CD4-positive, alpha-beta T cell treated with Interleukin-6 at 100 ng/mL for 8 hours (primary cell): Measurements from ENCODE around the gene SIL1.
A peak's percentile ranks its signal among the peaks of the same experiment; 100 is the strongest.
"Not testable (repeated sequence)": the region's sequence is repeated elsewhere in the genome, so short reads cannot be mapped to it uniquely, and the experiment has no call there.

Source experiments
- DNase-seq: peaks from one replicate; pipeline ENCODE4 v3.0.0-alpha.2; 2020; ENCODE audit warnings: mixed read lengths, low spot score

Gene SIL1

DNA sequence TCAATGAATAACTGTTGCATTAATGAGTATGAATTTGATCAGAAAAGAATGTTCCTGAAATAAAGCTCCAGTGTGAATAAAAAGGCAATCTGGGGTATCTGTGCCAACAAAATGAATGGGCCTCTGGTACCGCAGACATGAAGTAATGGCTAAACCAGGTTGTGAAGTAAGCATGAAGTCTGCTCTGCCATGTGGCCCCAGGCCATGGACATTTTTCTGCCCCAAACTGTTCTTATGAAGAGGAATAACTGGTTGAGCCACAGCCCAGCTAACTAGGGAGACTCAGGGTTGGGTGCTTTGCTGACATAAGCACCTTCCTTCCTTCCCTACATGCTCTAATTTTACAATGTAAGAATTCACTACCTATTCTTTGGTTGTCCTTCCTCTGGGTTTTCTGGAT is 175.6 kb downstream of the SIL1 start:
- DNase-seq, result no peak

DNA sequence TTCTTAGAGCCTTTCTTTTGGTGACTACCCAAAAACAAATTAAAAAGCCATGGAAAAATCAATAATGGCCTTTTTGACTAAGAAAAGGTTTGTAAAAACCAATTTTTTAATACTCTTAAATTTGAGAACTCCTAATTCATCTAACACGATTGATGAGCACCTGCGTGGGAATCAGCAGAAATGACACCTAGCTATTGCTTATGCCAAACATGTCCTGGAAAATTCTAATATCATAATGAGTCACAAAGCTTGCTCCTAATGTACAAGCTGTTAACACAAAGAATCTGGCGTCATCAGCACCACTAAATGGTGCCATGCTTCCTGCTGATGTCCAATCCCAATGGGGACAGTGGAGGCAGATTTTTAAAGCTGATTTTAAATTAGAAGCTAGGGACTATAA is 176.8 kb downstream of the SIL1 start:
- no peak for DNase-seq

DNA sequence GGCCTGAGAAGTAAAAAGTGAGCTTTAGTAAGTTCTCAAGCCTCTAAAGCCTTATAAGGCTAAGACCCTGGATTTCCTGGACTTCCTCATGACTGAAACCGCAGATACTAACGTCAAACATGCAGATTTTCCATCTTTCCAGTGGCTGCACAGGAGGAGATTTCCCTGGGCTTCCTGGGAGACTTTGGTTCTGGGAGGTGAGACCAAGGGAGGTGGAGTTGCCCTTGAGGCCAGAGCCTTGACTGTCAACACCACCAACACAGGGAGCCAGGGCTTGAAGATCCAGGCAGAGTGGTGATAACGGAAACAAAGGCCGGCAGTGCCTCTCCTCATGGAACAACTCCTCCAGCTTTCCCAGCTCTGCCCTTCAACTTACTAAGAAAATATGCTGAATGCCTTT is 178.3 kb downstream of the SIL1 start:
- no peak for DNase-seq

DNA sequence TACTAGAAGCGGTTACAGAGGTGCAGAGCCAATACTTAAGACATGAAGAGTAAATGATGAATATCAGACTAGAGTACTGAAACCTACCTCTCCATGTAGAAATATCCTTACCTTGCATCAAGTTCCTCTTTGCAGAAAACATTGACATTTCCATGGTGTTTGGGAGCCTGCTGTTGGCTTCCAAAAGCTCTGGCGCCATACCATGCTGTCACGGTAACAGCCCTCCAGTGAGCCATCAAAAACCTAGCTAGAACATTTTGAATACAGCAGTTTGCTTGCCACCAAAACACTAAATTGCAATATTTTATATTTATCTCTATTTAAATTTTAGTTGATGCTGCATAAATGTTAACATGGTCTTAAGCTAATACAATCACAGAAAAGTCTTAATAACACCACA is 179.0 kb downstream of the SIL1 start:
- DNase-seq, result no peak

DNA sequence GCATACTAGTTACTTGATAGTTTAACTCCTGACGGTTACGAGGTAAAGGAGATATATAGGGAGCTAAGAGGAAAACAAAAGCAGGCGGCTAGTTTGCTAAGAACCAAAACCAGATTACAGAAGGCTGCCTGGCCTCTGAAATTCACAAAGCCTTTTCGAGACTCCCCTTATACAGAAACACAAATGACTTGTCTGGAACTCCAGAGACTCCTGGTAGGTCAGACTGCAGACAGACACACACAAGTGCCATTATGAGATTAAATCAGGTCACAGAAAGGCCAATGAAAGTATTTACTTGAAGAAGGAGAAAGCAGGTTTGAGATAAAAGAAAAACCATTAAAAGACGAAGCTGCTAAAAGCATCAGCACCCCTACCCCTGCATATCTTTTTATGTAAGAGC is 180.5 kb downstream of the SIL1 start:
- DNase-seq, result no peak

DNA sequence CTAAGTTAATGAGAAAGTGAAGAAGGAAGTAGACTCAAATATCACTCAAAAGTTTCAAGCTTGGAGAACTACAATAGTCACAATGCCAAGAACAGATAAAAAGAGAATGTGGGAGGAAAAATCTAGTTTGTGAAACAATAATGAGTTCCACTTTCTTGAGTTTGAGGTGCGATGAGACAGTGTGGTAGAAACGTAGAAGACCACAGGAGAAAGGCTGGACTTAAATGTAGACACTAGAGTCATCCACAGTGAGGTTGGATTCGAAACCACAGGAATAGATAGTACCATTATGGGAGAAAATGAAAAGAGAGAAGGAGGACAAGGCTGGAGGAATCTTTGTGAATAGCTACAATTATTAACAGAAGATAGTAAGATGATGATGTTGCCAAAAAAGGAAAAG is 182.0 kb downstream of the SIL1 start:
- no peak for DNase-seq

DNA sequence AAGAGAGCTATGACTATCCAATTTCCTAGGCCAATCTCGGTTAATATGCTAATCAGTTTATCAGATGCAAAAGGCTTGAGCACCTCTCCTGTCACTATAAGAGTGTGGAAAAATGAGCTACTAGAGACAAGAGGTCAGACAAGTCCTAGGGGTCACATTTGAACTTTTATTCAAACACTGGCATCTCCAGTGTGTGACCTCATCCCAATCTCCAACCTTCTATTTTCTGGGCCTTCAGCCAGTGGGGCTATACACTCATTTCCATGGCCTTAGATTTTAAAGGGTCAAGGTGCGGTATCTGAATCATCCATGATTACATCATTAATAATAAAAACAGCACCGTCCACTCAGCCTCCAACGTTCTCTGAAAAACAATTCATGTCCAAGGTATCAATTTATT is 183.4 kb downstream of the SIL1 start:
- no peak for DNase-seq

DNA sequence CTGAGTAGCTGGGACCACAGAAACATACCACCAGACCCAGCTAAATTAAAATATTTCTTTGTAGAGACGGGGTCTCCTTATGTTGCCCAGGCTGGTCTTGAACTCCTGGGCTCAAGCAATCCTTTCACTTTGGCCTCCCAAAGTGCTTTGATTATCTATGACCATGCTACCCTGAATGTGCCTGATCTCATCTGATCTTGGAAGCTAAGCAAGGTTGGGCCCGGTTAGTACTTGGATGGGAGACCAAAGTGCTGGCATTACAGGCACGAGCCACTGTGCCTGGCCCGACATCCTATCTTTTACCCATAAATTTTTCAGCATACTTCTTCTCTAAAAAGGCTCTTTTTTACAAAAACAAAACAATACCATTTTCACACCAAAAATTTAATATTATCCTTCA is 186.0 kb downstream of the SIL1 start:
- DNase-seq, result no peak

DNA sequence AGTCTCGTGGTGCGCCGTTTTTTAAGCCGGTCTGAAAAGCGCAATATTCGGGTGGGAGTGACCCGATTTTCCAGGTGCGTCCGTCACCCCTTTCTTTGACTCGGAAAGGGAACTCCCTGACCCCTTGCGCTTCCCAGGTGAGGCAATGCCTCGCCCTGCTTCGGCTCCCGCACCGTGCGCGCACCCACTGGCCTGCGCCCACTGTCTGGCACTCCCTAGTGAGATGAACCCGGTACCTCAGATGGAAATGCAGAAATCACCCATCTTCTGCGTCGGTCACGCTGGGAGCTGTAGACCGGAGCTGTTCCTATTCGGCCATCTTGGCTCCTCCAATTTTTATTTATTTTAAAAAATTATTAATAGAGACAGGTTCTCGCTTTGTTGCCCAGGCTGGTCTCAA is 187.0 kb downstream of the SIL1 start:
- not testable (repeated sequence) for DNase-seq

DNA sequence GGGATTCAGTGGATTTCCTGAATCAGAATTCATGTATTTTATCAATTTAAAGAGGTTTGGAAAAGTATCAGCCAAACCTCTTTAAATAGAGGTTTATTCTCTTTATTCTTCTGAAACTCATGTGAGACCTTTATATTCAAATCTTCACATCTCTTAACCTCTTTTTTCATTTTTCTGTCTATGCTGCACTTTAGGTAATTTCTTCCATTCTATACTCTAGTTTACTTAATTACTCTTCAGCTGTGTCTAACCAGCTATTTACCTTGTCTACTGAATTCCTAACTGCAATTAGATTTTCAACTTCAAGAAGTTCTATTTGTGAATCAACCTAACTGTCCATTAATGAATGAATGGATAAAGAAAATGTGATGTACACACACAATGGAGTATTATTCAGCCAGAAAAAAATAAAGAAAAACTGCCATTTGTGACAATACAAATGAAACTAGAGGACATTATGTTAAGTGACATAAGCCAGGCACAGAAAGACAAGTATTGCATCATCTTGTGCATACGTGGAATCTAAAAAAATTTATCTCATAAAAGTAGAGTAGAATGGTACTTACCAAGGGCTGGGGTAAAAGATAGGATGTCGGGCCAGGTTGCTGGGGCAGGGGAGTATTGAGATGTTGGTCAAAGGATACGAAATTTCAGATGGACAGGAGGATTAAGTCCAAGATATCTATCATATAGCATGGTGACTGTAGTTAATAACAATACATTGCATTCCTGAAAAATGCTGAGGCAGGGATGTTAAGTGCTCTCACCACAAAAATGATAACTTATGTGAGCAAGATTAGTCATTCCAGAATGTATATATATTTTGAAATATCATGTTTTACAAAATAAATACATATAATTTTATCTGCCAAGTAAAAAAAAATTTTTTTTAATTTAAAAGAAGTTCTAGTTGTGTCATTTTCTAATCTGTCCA is 193.5 kb downstream of the SIL1 start:
- DNase-seq, result no peak

DNA sequence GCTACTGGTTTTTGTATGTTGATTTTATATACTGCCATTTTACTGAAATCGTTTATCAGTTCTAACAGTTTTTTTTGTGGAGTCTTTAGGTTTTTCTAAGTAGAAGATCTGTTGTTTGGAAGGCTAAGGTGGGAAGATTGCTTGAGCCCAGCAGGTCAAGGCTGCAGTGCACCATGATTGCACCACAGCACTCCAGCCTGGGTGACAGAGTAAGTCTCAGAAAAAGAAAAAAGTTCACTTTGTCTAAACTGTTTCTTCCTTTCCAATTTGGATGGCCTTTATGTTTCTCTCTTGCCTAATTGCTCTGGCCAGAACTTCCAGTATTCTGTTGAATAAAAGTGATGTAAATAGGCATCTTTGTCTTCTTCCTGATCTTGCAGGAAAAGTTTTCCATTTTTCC is 198.5 kb downstream of the SIL1 start:
- DNase-seq, result no peak

DNA sequence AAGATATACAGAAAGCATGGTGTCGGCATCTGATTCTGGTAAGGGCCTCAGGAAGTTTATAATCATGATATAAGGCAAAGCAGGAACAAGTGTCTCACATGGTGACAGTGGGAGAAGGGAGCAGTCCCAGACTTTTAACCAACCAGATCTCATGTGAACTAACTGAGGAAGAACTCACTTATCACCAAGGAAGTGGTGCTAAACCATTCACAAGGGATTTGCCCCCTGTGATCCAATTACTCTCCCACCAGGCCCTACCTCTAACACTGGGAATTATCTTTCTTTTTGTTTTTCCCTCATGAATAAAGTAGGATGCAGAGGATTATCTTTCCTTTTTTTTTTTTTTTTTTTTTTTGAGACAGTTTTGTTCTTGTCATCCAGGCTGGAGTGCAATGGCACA is 199.6 kb downstream of the SIL1 start:
- no peak for DNase-seq

DNA sequence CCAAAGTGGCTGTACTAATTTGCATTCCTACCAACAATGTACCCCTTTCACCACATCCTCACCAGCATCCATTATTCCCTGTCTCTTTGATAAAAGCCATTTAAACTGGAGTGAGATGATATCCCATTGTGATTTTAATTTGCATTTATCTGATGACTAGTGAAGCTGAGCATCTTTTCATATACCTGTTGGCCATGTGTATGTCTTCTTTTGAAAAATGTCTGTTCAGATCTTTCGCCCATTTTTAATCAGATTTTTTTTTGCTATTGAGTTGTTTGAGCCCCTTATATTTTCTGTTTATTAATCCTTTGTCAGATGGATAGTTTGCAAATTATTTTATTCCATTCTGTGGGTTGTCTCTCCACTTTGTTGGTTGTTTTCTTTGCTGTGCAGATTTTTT is 202.0 kb downstream of the SIL1 start:
- DNase-seq, result no peak

DNA sequence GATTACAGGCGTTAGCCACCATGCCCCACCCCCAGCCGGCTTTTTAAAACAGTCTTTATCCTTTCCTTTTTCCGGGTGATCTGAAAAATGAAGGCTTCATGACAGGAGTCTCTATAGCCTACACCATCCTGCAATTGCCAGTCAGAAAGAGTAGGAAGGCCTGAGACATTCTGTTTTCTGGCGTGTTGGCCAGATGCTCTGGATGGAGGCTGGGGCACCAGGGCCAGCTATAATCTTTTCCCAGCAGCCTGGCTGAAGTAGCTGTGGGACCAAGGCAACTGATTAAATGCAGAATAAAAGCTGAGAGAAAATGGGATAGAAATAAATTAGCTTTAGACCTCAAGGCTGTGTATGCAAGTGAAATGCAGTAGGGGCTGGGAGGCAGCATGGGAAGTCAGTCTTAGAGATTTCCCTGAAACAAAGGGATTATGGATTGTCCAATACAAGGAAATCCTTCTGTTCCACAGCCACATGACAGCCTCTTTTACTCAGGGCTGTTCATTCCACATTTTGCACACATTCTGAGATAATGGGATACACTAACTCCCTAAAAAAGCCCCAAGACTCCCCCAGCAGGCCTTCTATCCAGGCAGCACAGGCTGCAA is 207.1 kb downstream of the SIL1 start:
- no peak for DNase-seq

DNA sequence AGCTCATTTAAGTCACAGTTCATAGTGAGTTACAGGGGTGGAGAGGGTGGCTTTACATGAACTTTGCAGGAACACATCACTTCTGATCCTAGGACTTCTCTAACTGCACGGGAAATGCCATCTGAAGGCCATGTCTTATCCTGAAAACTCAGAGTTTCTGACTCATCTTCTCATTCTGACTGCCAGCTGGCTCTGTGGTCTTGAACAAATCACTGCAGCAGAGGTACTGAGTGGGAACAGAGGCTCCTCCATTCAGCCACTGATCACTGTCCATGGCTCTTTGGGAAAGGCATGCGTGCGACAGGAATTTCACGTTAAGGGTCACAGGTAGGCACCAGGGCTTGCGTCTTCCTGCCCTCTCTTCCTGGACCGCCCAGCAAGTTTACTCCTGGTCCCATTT is 208.4 kb downstream of the SIL1 start:
- no peak for DNase-seq

DNA sequence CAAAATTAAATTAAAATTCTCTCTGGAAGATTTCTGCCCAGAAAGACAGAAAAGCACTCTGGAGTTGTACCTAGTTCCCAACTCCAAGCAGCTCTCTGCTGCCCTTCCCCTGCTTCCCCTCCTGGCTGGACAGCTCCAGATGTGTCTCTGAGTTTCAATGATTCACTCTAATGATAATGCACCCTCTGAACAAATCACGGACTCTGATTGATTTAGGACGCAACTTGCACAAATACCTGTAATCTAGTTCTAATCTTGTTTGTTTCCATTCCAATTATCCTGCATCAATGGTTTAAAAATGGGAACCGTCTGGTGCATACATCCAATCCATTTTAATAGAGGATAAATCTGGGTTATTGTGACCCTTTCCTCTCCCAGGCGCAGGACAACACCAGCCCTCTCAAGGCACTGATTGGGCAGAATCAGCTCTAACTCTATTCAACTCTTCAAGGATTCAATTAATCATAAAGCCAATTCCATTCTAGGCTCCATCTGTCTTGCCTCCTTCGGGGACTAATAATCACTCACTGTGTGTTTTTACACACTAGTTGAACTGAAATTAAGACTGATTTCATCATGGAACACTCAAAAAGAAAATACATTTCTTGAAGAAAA is 211.9 kb downstream of the SIL1 start:
- DNase-seq, result no peak

DNA sequence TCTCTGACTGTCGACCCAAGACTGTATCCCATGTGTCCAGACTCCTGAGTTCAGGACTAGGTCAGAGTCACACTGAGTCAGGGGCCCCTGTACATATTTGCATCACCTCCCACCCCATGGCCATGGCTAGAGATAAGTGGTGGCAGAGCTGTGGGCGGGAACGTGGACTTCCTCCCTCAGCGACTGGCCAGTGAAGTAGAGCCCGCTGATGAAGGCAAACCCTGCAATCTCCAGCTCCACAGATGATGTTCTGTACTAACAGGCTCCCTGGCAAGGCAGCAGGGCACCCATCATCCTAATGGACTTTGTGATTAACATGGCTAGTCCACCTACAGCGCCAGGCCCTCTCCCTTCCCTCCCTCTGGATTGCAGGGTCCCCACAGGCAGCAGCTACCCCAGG is 212.5 kb downstream of the SIL1 start:
- no peak for DNase-seq

DNA sequence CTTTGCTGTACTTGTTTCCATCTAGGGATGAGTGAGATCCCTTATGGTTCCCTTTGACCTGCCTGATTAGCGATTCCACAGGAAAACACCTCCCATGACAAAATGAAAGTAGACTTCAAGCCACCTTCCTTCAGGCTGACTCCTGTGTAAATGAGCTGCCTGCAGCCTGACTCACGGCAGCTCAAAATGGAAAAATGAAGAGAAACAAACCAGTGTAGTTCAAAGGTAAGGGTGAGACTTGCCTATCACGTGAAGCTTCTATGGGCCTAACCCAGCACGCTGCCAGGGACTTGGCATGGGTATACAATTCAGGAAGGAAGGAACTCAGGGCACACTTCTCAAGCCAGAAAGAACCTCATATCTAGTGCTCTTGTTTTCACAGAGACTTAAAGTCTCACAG is 212.9 kb downstream of the SIL1 start:
- DNase-seq, result no peak

DNA sequence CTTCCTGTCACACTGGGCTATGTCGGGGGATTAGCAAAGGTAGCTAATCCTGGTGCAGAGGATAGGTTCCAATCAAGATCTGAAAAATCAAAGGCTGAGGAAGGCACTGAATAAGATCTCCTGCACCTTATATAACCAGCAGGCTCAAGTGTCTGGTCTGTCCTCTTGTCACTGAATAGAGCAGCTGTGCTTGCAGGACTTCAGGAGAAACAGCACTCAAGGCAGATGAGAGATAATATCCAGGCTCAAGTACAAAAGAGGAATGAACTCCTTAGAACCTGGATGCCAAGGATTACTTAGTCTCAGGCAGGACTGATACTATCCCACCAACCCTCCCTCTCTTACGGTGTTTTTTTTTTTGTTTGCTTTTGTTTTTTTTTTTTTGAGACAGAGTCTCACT is 214.2 kb downstream of the SIL1 start:
- no peak for DNase-seq

DNA sequence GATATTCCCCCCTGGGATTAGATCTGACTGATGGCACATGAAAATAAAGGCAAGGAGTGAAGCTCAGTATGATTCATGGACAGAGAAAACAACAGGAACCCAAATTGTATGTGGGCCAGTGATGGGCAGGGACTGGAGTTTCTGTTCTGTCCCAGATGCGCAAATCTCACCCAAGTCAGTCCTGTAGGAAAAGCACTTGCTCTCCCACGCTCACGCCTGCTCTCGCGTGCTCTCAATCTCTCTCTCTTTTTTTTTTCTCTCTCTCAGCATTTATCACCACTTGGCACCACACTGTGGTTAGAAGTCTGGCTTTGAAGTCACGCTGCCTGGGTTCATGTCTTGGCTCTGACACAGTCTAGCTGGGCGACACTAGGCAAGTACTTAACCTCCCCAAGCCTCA is 216.6 kb downstream of the SIL1 start:
- peak; percentile 12 for DNase-seq

DNA sequence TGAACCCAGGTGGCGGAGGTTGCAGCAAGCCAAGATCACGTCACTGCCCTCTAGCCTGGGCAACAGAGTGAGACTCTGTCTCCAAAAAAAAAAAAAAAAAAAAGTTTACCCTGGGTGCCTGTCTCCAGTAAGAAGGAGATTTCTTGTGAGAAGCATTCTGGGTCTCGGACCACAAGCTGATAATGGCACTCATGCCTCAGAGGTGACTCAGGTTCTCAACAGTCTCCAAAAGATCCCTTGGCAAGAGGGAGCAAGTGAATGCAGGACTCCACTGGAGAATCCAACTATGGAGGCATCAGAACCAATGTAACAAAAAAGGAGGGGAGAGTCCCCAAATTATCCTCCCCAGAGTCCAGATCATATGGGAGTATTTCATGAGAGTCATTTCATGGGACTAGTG is 217.0 kb downstream of the SIL1 start:
- DNase-seq, result no peak

DNA sequence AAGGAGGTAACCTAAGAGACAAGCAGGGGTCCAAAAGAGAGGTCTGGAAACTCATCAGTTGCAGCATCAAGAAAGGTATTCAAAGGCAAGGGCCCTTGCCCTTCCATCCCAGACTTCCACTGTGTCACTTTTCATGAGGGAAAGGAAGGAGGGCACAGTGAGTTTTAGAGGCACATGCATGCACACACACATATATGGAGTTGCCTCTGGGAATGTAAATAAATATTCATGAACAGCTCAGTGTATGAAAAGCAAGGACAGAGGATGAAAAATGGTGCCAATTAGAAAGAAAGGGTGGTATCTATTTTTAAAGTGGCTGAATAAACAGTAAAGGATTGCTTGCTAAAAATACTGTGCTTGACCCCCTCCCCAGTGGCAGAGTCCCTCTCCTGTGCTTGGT is 217.7 kb downstream of the SIL1 start:
- DNase-seq, result no peak

DNA sequence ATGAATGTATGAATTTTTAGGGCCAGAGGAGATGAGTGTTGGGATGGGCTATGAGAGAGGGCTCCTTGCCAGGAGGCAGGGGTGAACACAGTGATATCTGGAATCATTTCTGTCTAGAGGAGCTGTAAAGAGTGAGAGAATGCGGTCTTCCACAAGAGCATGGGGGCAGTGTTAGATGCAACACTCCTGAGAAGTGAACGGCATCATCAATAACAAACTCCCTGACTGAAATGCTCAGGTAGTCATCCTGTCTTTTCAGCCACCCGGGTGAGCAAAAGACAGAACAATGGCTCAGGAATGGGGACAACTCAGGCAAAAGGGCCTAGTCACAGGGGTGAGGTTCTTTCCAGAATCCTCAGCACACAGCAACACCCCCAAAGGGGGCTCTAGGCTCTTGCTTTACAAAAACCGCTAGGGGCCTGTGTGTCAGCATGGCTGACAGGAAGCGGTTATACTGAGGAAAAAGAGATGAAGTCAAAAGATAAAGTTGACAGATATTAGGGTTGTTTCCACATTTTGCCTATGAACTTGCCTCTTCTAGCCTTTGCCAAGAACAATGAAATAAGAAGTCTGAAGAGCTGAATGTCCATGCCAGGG is 218.4 kb downstream of the SIL1 start:
- no peak for DNase-seq
